Measurements from ENCODE around the gene SLC7A14. TPM values are rescaled to one million over a fixed set of nuclear protein-coding genes. Genes with fewer than 3 reads are reported as not detected.

The SLC7A14 gene
- total RNA-seq (ENCODE audit: low replicate concordance) = 3.7 and 6.1 TPM in 2 replicates

- no peak for DNase-seq (ENCODE audit: low read depth)
- peak within 1 kb of the TSS; percentile 57 for H3K4me3 ChIP-seq (ENCODE audit: low read depth, low read length)
- TF ChIP-seq CTCF (IDR thresholded peaks at IDR 0.05; ENCODE audit: insufficient read depth, low read length) = no peak
These were observed at the start of gene SLC7A14 for GRCh38 chr3:170585937-170586310. Gene SLC7A14 (minus strand): TSS chr3:170586075. CDS start chr3:170526936, 59,139 bp downstream.

GRCh38 chr3:170635385-170635735 lies 49.5 kb upstream of the SLC7A14 start:
- TF ChIP-seq CTCF (IDR thresholded peaks at IDR 0.05; ENCODE audit: insufficient read depth, low read length) = no peak
- no peak for DNase-seq (ENCODE audit: low read depth)
- H3K4me3 ChIP-seq (ENCODE audit: low read depth, low read length) = no peak overlapping the region

DNA sequence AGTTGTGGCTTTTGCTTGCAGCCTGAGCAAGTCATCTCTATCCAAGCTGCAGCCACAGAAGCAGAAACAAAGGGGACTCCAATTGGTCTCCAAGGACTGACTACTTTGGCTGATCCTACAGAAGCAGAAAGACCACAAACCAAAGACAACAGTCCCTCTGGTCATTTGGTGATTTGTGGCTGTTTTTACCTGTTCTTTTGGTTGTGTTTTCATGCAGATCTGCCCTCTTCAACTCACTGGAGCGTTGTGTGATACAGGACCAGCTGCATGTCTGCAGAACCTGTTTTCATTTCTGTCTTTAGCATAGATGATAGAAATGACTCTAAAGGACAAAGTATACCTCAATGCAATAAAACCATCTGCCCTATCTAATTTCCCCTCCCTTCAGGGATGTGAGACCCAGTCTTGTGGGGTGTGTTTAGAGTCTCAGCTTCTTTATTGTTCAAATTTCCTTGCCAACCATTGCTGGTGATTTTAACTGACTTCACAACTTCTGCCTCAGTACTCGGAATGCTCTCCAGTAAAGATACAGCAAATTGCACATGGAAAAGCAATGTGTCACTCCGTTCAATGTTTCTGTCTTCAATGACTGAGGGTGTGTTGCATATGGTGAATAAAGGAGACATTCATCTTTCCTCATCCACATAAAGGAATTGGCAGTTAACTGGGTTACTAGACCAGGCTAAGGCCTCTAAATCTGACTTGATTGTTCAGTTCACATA lies 48.9 kb upstream of the SLC7A14 start:
- TF ChIP-seq CTCF (IDR thresholded peaks at IDR 0.05; ENCODE audit: insufficient read depth, low read length) = no peak
- DNase-seq (ENCODE audit: low read depth) = no peak

GRCh38 chr3:170633573-170633972 lies 47.7 kb upstream of the SLC7A14 start:
- DNase-seq (ENCODE audit: low read depth) = no peak

More for the DNA sequence above, 48.9 kb upstream of the SLC7A14 start:
- no peak overlapping the region for H3K4me3 ChIP-seq (ENCODE audit: low read depth, low read length)

GRCh38 chr3:170632780-170633179 lies 46.9 kb upstream of the SLC7A14 start:
- no peak overlapping the region for H3K4me3 ChIP-seq (ENCODE audit: low read depth, low read length)
- DNase-seq (ENCODE audit: low read depth) = no peak
- TF ChIP-seq CTCF (IDR thresholded peaks at IDR 0.05; ENCODE audit: insufficient read depth, low read length) = no peak

More at GRCh38 chr3:170633573-170633972, 47.7 kb upstream of the SLC7A14 start:
- no peak overlapping the region for H3K4me3 ChIP-seq (ENCODE audit: low read depth, low read length)
- TF ChIP-seq CTCF (IDR thresholded peaks at IDR 0.05; ENCODE audit: insufficient read depth, low read length) = no peak

- TF ChIP-seq CTCF (IDR thresholded peaks at IDR 0.05; ENCODE audit: insufficient read depth, low read length) = no peak
- H3K4me3 ChIP-seq (ENCODE audit: low read depth, low read length) = no peak overlapping the region
These were observed 46.0 kb upstream of the SLC7A14 start for GRCh38 chr3:170631755-170632488.

More at GRCh38 chr3:170631755-170632488, 46.0 kb upstream of the SLC7A14 start:
- no peak for DNase-seq (ENCODE audit: low read depth)
